ENCODE measurements around the gene PASK.

PASK gene

GRCh38 chr2:241080405-241081189, 68.7 kb downstream of the PASK start:
- DNase-seq: no peak

GRCh38 chr2:241074901-241075540, 74.3 kb downstream of the PASK start:
- DNase-seq: no peak

GRCh38 chr2:241074065-241074818, 75.0 kb downstream of the PASK start:
- DNase-seq: no peak

GRCh38 chr2:241073166-241074064, 75.9 kb downstream of the PASK start:
- no peak for DNase-seq

GRCh38 chr2:241072553-241073165, 76.6 kb downstream of the PASK start:
- DNase-seq: no peak

GRCh38 chr2:241072151-241072550, 77.1 kb downstream of the PASK start:
- DNase-seq: no peak

GRCh38 chr2:241071677-241072111, 77.6 kb downstream of the PASK start:
- no peak for DNase-seq

GRCh38 chr2:241070811-241071676, 78.2 kb downstream of the PASK start:
- DNase-seq: no peak

- no peak for DNase-seq
Observed at GRCh38 chr2:241070361-241070760, 78.9 kb downstream of the PASK start.

GRCh38 chr2:241069821-241070281, 79.4 kb downstream of the PASK start:
- no peak for DNase-seq

- DNase-seq: no peak
Observed at GRCh38 chr2:241068942-241069810, 80.1 kb downstream of the PASK start.

GRCh38 chr2:241068136-241068941, 80.9 kb downstream of the PASK start:
- DNase-seq: no peak

- DNase-seq: no peak
Observed at GRCh38 chr2:241067501-241068135, 81.7 kb downstream of the PASK start.

- no peak for DNase-seq
Observed at GRCh38 chr2:241066893-241067341, 82.4 kb downstream of the PASK start.

GRCh38 chr2:241066171-241066892, 82.9 kb downstream of the PASK start:
- no peak for DNase-seq

GRCh38 chr2:241065355-241065803, 83.9 kb downstream of the PASK start:
- DNase-seq: no peak

GRCh38 chr2:241064802-241065354, 84.4 kb downstream of the PASK start:
- DNase-seq: no peak

Data from NCI-H2171 treated with DMSO at 0.1 percent for 48 hours (cell line).